Panc1 (cell line): ENCODE data around the gene PHLPP1. TPM values are rescaled to one million over a fixed set of nuclear protein-coding genes. Genes with fewer than 3 reads are reported as not detected.

Source experiments
- ATAC-seq: fragments of 200-7000 bp; cut with Tn5 transposase; 2 replicates; pipeline ENCODE4 v1.9.1; 2020; ENCODE audit warnings: mild to moderate bottlenecking, moderate library complexity
- BruUV-seq: library from RNA; stranded (reverse); fragments of 400-500 nt; replicated peaks from 2 replicates; lab custom pipeline; 2021; lab: Mats Ljungman, UMichigan
- CTCF ChIA-PET: fragments of 300-600 bp; sonication (Branson Sonifier 250); formaldehyde crosslinking; loops from one replicate; lab custom pipeline; 2022; ENCODE audit warnings: antibody characterized with exemption; lab: Charles Lee
- POLR2A ChIA-PET: fragments of 300-600 bp; sonication (Branson Sonifier 250); formaldehyde crosslinking; loops from one replicate; lab custom pipeline; 2022; ENCODE audit warnings: antibody characterized with exemption; lab: Charles Lee
- DNase-seq: peaks from one replicate; pipeline ENCODE4 v3.0.0-alpha.2; 2010; ENCODE audit warnings: low read depth, low spot score
- H3K27ac ChIP-seq: 2 replicates; pipeline ENCODE4 v1.5.1; 2011; ENCODE audit warnings: mild to moderate bottlenecking, low read length, inconsistent platforms
- H3K27me3 ChIP-seq: fragments of 200-500 bp; sonication (Bioruptor generic); 2 replicates; pipeline ENCODE4 v1.6.0; 2014; ENCODE audit warnings: low read length, inconsistent platforms; ENCODE audit not compliant: control insufficient read depth, insufficient read depth
- H3K36me3 ChIP-seq: fragments of 200-500 bp; sonication (Bioruptor generic); 2 replicates; pipeline ENCODE4 v1.5.1; 2014; ENCODE audit warnings: inconsistent platforms, mild to moderate bottlenecking, low read length, moderate library complexity; ENCODE audit not compliant: control insufficient read depth, insufficient read depth
- H3K4me1 ChIP-seq: 2 replicates; pipeline ENCODE4 v1.5.1; 2011; ENCODE audit warnings: inconsistent platforms, mild to moderate bottlenecking, low read length, moderate library complexity; ENCODE audit not compliant: control insufficient read depth, insufficient read depth
- H3K4me3 ChIP-seq, 2 experiments: 2 replicates each; pipeline ENCODE4 v1.5.1; 2011 to 2012; ENCODE audit warnings: low read depth in 2 of 2, low read length in 2 of 2, mild to moderate bottlenecking in 2 of 2, inconsistent platforms in 1 of 2, moderate library complexity in 1 of 2
- H3K9me3 ChIP-seq: fragments of 200-500 bp; sonication (Bioruptor generic); 2 replicates; pipeline ENCODE4 v1.5.1; 2014; ENCODE audit warnings: low read depth, mild to moderate bottlenecking, inconsistent platforms, low read length, moderate library complexity; ENCODE audit not compliant: control insufficient read depth, insufficient read depth
- CTCF ChIP-seq: fragments of 450-650 bp; IDR thresholded peaks from 2 replicates; pipeline ENCODE4 v1.5.1; 2017; ENCODE audit warnings: mild to moderate bottlenecking
- POLR2AphosphoS5 ChIP-seq: IDR thresholded peaks from 2 replicates; pipeline ENCODE4 v1.6.1; 2012; ENCODE audit warnings: mild to moderate bottlenecking, low read depth, low read length, moderate library complexity
- REST ChIP-seq, 2 experiments: IDR thresholded peaks; 2 replicates each; pipeline ENCODE4 v1.6.1; 2011 to 2012; ENCODE audit warnings: low read depth in 2 of 2, control low read depth in 1 of 2, low read length in 1 of 2, mild to moderate bottlenecking in 1 of 2, moderate library complexity in 1 of 2; ENCODE audit not compliant: insufficient read depth in 1 of 2
- SIN3A ChIP-seq: IDR thresholded peaks from 2 replicates; pipeline ENCODE4 v1.6.1; 2012; ENCODE audit warnings: low read depth, mild to moderate bottlenecking, low read length, moderate library complexity, borderline replicate concordance; ENCODE audit not compliant: insufficient read depth
- TCF7L2 ChIP-seq: IDR thresholded peaks from 2 replicates; pipeline ENCODE4 v1.6.1; 2011; ENCODE audit warnings: mild to moderate bottlenecking, low read depth, low read length, inconsistent platforms
- in situ Hi-C: cut with HindIII; loops from 2 replicates; pipeline ENCODE4 v1.10.0; 2016; ENCODE audit warnings: low sequenced_read_pairs, low pct_unique_long_range_greater_than_20kb
- intact Hi-C: fragments of 100-400 bp; cut with micrococcal nuclease; formaldehyde crosslinking; loops from one replicate; pipeline ENCODE4 v1.10.0; 2022; ENCODE audit not compliant: unreplicated experiment
- total RNA-seq: library from RNA; stranded (reverse); gene quantifications from one replicate; pipeline ENCODE4 v1.2.1, GENCODE V29; 2021; ENCODE audit not compliant: unreplicated experiment

Gene PHLPP1
- total RNA-seq, 1 experiment from 2014 or later: 6.3 TPM

- DNase-seq (peak; percentile 27), ATAC-seq (0 out of 2 replicates have a peak, but pooled peaks have one; percentile 74)
- in situ Hi-C loops (no loop called here), intact Hi-C loops (loop anchor here (1.0 to 10.0 kb wide), 3 partner anchors 53 to 419 kb away; no protein-coding TSS in a partner anchor)
- POLR2A ChIA-PET: no interaction called here
- CTCF ChIA-PET: interaction anchor here (0.7 to 1.4 kb wide), 4 partner anchors 12 to 954 kb away, joined by 3 to 15 read pairs (median 4); no protein-coding TSS in a partner anchor
- Histone ChIP-seq H3K36me3 (no peaks in the 10 kb centered on the region), H3K27me3 (no peaks in the 10 kb centered on the region), H3K4me3 (no peak overlapping the region), H3K9me3 (no peaks in the 10 kb centered on the region), H3K27ac (no peak overlapping the region), H3K4me1 (no peaks in the 10 kb centered on the region)
- BruUV-seq: no TSS peak
- TF ChIP-seq REST (IDR thresholded peaks at IDR 0.05; ENCODE audit: insufficient read depth in 1 of 2, low read depth in 2 of 2, low read length in 1 of 2) (no peak), CTCF (peak; percentile 69), POLR2AphosphoS5 (no peak)
These were observed 300.9 kb downstream of the PHLPP1 start for GRCh38 chr18:63016270-63016669.

GRCh38 chr18:63017076-63017475 is 301.7 kb downstream of the PHLPP1 start:
- H3K27me3 ChIP-seq: no peaks in the 10 kb centered on the region
- DNase-seq: no peak
- POLR2A ChIA-PET: no interaction called here
- no peak overlapping the region for H3K27ac ChIP-seq
- H3K4me3 ChIP-seq: no peak overlapping the region
- no peak for ATAC-seq
- H3K36me3 ChIP-seq: no peaks in the 10 kb centered on the region
- no peaks in the 10 kb centered on the region for H3K4me1 ChIP-seq
- CTCF ChIA-PET: interaction anchor here (0.7 to 1.4 kb wide), 2 partner anchors 11 to 306 kb away, joined by 6 to 15 read pairs; no protein-coding TSS in a partner anchor
- no TSS peak for BruUV-seq
- H3K9me3 ChIP-seq: no peaks in the 10 kb centered on the region
- intact Hi-C loops (loop anchor here (2.0 to 10.0 kb wide), 2 partner anchors 52 to 418 kb away; no protein-coding TSS in a partner anchor), in situ Hi-C loops (no loop called here)
- TF ChIP-seq SIN3A: no peak
- no peak for TF ChIP-seq POLR2AphosphoS5

GRCh38 chr18:63017977-63018376 is 302.6 kb downstream of the PHLPP1 start:
- in situ Hi-C loops (no loop called here), intact Hi-C loops (loop anchor here (2.0 to 10.0 kb wide), 2 partner anchors 51 to 417 kb away; no protein-coding TSS in a partner anchor)
- no peaks in the 10 kb centered on the region for H3K9me3 ChIP-seq
- no peak overlapping the region for H3K27ac ChIP-seq
- ATAC-seq (no peak), DNase-seq (no peak)
- BruUV-seq: no TSS peak
- CTCF ChIA-PET: interaction anchor here (0.5 to 0.8 kb wide), 3 partner anchors 109 to 422 kb away, joined by 3 to 4 read pairs (median 3); no protein-coding TSS in a partner anchor
- POLR2A ChIA-PET: no interaction called here
- TF ChIP-seq SIN3A: no peak
- no peak for TF ChIP-seq POLR2AphosphoS5
- TF ChIP-seq CTCF: no peak
- TF ChIP-seq TCF7L2: no peak
- no peak for TF ChIP-seq REST (IDR thresholded peaks at IDR 0.05; ENCODE audit: insufficient read depth in 1 of 2, low read depth in 2 of 2, low read length in 1 of 2)
- H3K4me1 ChIP-seq: no peaks in the 10 kb centered on the region
- H3K36me3 ChIP-seq: no peaks in the 10 kb centered on the region
- no peak overlapping the region for H3K4me3 ChIP-seq
- no peaks in the 10 kb centered on the region for H3K27me3 ChIP-seq
